NCI-H446 (cell line): Measurements from ENCODE around the gene SLC7A10.
A peak's percentile ranks its signal among the peaks of the same experiment; 100 is the strongest.

ENCODE experiments used
- DNase-seq, 2 experiments: peaks; one replicate each; lab custom pipeline; 2025; lab: John Stamatoyannopoulos, UW

Gene SLC7A10

GRCh38 chr19:33254245-33254824 lies 28.7 kb upstream of the SLC7A10 start:
- no peak for DNase-seq

- DNase-seq = no peak
These were observed 27.3 kb upstream of the SLC7A10 start for GRCh38 chr19:33252971-33253370.

- no peak for DNase-seq
These were observed 26.8 kb upstream of the SLC7A10 start for GRCh38 chr19:33252418-33252962.

- no peak for DNase-seq
These were observed 26.0 kb upstream of the SLC7A10 start for GRCh38 chr19:33251526-33252090.

GRCh38 chr19:33251076-33251475 lies 25.4 kb upstream of the SLC7A10 start:
- no peak for DNase-seq

- DNase-seq = no peak
These were observed 24.9 kb upstream of the SLC7A10 start for GRCh38 chr19:33250500-33250899.

- no peak for DNase-seq
These were observed 24.2 kb upstream of the SLC7A10 start for GRCh38 chr19:33249740-33250366.

GRCh38 chr19:33248954-33249613 lies 23.4 kb upstream of the SLC7A10 start:
- DNase-seq = no peak

- DNase-seq = no peak
These were observed 22.9 kb upstream of the SLC7A10 start for GRCh38 chr19:33248553-33248953.

- no peak for DNase-seq
These were observed 22.5 kb upstream of the SLC7A10 start for GRCh38 chr19:33248104-33248503.

GRCh38 chr19:33247441-33247819 lies 21.8 kb upstream of the SLC7A10 start:
- DNase-seq = no peak

- no peak for DNase-seq
These were observed 21.2 kb upstream of the SLC7A10 start for GRCh38 chr19:33246709-33247440.

- peak in 1 of 2 experiments; percentile 44 for DNase-seq
These were observed 20.5 kb upstream of the SLC7A10 start for GRCh38 chr19:33245948-33246708.

GRCh38 chr19:33242911-33243310 lies 17.3 kb upstream of the SLC7A10 start:
- DNase-seq = no peak

GRCh38 chr19:33242131-33242530 lies 16.5 kb upstream of the SLC7A10 start:
- DNase-seq = no peak

GRCh38 chr19:33241530-33242101 lies 16.0 kb upstream of the SLC7A10 start:
- no peak for DNase-seq

- DNase-seq = no peak
These were observed 15.5 kb upstream of the SLC7A10 start for GRCh38 chr19:33241091-33241529.

GRCh38 chr19:33240181-33240771 lies 14.6 kb upstream of the SLC7A10 start:
- DNase-seq = no peak

GRCh38 chr19:33239223-33239975 lies 13.7 kb upstream of the SLC7A10 start:
- no peak for DNase-seq
